LHCN-M2 (cell line): ENCODE measurements around the gene NPHP1. TPM values are rescaled to one million over a fixed set of nuclear protein-coding genes. Genes with fewer than 3 reads are reported as not detected.
"Not testable (repeated sequence)": the region's sequence is repeated elsewhere in the genome, so short reads cannot be mapped to it uniquely, and the experiment has no call there.

Source experiments
- DNase-seq: peaks from one replicate; pipeline ENCODE4 v3.0.0-alpha.2; 2012; ENCODE audit warnings: low read depth
- total RNA-seq: library from RNA; depleted of rRNA; stranded (reverse); fragments of >200 nt; gene quantifications from 2 replicates; pipeline ENCODE4 v1.2.3, GENCODE V29; 2014

The NPHP1 gene
- total RNA-seq, 1 experiment from 2014 or later: 4.8 TPM

DNA sequence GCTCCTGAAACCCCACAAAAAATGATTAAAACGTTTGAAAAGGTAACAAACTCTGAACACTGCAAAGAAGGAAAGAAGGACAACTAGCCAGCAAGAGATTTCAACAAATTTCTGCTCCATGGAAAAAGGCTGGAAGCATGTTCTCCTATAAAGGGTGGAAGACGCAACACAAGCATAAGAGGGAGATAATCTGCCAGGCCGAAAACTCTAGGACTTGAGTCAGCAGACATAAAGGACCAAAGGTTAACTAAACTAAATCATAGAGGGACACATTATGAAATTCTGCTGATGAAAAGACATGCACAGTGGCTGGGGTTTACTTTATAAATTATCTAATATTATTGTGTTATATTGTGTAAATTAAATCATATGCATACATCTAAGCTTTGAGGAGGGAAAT lies 6.8 kb downstream of the NPHP1 start:
- no peak for DNase-seq

DNA sequence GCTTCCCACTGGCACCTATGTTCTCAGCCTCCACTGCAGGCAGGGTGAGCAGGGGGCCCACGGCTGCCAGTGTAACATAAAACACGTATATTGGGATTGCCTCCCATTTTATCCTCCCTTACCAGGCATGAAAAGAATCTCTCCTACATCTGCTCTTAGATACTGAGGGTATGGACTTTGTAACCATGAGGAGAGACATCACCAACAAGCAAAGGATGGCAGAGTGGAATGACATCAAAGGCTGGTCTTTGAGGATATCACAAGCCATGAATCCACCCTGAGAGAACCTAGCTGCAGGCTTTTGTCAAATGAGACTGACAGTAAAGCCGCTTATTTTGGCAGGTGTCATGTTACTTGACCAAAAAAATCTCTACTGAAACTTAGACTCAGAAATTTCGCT lies 7.4 kb downstream of the NPHP1 start:
- DNase-seq: no peak

DNA sequence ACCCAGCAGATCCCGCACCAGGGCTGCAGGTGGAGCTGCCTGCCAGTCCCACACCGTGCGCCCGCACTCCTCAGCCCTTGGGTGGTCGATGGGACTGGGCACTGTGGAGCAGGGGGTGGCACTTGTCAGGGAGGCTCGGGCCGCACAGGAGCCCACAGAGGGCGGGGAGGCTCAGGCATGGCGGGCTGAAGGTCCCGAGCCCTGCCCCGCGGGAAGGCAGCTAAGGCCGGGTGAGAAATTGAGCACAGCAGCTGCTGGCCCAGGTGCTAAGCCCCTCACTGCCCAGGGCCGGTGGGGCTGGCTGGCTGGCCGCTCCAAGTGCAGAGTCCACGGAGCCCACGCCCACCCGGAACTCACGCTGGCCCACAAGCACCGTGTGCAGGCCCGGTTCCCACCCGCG lies 14.6 kb downstream of the NPHP1 start:
- not testable (repeated sequence) for DNase-seq

DNA sequence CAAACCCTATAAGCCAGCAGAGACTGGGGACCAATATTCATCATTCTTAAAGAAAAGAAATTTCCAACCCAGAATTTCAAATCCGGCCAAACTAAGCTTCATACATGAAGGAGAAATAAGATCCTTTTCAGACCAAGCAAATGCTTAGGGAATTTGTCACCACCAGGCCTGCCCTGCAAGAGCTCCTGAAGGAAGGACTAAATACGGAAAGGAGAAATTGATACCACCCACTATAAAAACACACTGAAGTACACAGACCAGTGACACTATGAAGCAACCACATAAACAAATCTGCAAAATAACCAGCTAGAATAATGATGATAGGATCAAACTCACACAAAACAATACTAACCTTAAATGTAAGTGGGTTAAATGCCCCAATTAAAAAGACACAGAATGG lies 22.4 kb downstream of the NPHP1 start:
- DNase-seq: peak; percentile 10

DNA sequence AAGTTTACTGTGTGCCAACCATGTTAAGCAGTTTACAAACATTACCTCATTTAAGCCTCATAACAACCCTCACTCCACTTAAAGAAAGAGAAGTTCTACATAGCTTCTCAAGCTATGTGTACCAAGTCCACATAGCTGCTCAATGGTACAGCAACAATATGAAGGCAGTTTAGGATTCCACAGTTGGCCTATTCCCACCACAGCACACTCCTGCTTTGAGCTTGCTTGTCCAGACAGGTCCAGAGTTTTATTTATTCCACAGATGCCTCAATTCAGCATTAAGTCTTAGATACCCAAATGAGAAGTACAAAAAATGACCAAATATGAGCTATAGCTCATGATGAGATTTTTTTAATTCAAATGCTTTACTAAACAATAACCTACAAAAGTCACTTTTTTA lies 24.8 kb downstream of the NPHP1 start:
- DNase-seq: no peak

DNA sequence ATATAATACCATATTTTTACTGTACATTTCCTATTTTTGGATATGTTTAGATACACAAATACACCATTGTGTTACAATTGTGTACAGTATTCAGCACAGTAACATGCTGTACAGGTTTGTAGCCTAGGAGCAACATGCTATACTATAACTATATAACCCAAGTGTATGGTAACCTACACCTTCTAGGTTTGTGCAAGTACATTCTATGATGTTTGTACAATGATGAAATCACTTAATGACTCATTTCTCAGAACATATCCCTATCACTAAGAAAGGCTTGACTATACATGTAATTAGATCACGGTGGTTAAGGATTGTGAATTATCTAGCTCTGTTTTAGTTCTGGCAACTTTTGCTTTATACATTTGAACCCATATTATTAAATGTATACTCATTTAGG lies 31.3 kb downstream of the NPHP1 start:
- peak; percentile 40 for DNase-seq

DNA sequence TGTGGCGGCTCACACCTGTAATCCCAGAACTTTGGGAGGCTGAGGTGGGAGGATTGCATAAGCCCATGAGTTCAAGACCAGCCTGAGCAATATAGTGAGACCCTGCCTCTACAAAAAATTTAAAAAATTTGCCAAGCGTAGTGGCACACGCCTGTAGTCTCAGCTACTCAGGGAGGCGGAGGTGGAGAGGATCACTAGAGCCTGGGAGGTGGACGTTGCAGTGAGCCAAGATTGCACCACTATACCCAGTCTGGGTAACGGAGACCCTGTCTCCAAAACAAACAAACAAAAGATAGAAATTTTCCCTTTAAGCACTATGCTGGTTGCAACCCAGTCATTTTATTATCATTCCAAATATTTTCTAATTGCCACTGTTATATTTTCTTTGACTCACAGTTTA lies 32.3 kb downstream of the NPHP1 start:
- no peak for DNase-seq

DNA sequence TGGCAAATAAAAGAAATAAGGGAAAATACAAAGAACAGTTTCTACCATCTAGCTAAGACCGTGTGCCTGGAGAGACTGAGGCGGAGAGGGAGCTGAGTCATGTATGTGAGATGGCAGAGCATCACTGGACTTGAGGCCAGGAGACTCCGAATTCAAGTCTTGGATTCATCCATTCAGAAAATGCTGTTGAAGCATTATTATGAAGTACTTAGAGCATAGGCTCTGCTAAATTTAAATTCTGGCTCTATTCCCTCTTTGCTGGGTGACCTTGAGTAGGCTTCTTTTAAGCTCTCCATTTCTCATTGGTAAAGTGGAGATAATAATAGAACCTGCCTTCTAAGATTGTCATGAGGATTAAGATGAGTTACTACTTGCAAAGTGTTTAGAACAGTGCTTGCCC lies 34.7 kb downstream of the NPHP1 start:
- no peak for DNase-seq

DNA sequence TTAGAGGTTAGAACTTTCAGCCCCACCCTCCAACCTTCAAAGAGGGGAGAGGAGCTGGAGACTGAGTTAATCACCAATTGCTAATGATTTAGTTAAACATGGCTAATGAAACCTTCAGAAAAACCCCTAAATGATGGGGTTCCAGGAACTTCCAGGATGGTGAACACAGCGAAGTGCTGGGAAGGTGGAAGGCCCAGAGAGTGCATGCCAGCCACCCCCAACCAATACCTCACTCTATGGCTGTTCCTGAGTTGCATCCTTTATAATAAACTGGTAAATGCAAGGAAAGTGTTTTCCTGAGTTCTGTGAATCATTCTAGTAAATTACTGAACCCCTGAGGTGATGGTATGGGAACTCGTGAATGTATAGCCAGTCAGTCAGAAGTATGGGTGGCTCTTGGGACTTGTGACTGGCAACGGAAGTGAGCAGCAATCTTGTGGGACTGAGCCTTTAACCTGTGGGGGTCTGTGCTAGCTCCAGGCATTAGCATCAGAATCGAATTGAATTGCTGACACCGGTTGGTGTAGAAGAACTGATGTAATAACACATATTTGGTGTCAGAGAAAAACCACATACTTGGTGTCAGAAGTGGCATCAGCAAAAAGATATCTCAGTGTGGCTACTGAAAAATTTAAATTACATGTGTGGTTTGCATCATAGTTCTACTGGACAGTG lies 37.4 kb downstream of the NPHP1 start:
- peak; percentile 10 for DNase-seq

DNA sequence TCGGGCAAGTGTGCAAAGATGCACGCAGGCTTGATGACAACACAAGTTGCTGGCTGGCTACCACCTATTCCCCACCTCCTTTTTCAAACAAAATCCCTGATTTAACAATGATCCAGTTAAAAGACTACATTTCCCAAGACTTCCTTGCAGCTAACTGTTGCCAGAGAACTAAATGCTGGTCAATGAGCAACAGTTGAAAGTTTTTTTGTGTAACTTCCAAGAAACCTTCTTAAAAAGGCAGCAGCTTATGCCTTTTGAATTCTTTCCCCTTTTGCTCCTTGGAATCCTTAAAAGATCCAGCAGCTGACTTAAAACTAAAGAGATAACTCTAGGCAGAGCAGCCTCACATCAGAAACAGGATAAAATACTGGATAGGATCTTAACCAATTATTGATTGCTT lies 38.5 kb downstream of the NPHP1 start:
- DNase-seq: no peak

DNA sequence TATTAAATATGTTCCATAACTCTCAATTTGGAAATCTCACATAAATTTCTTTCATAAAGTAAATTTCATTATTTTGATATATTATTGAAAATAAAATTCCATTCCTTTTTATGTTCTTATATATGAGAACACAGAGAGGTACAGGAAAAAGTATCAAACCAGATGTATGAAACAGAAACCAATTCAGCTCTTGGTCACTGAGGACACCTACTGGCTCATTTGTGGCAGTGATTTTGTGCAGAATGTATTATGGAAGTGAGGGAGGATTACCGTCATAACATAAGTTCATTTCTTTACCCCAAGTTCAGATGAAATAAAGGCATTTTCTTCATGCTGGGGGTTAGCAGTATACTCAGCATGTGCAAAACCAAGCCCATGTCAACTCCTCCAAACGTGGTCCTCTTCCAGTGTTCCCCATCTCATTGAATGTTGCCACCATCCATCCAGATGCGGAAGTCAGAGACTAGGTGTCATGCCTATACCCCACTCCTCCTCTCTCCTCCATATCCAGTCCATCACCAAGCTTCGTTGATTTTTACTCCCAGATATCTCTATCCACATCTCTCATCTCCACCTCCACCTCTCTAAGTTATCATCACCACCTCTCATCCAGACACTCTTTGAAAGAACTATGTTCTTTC lies 47.5 kb downstream of the NPHP1 start:
- DNase-seq: peak; percentile 65

DNA sequence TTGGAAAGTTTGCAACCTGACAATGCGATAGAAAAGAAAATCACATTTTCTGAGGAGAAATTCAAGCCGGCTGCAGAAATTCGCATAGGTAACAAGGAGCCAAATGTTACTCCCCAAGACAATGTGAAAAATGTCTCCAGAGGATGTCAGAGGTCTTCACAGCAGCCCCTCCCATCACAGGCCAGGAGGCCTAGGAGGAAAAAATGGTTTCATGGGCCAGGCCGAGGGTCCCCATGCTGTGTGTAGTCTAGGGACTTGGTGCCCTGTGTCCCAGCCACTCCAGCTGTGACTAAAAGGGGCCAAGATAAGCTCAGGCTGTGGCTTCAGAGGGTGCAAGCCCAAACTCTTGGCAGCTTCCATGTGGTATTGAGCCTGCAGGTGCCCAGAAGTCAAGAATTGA lies 50.0 kb downstream of the NPHP1 start:
- not testable (repeated sequence) for DNase-seq

DNA sequence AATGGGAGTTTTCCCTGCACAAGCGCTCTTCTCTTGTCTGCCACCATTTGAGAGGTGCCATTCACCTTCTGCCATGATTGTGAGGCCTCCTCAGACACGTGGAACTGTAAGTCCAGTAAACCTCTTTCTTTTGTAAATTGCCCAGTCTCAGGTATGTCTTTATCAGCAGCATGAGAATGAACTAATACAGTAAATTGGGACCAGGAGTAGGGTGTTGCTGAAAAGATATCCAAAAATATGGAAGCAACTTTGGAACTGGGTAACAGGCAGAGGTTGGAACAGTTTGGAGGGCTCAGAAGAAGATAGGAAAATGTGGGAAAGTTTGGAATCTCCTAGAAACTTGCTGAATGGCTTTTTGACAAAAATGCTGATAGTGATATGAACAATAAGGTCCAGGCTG lies 50.6 kb downstream of the NPHP1 start:
- DNase-seq: not testable (repeated sequence)

DNA sequence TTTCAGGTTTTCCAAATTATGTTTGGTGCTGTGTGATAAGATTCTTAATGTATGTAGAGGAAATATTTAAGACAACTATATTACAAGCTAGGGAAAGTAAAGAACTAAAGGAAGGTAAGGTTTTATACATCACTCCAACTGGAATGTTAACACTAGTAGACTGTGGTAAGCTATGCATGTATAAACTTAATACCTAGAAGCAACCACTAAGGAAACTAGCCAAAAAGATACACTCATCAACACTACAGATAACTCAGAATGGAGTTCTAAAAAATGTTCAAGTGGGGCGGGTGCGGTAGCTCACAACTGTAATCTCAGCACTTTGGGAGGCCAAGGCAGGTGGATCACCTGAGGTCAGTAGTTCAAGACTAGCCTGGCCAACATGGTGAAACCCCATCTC lies 51.4 kb downstream of the NPHP1 start:
- DNase-seq: no peak

DNA sequence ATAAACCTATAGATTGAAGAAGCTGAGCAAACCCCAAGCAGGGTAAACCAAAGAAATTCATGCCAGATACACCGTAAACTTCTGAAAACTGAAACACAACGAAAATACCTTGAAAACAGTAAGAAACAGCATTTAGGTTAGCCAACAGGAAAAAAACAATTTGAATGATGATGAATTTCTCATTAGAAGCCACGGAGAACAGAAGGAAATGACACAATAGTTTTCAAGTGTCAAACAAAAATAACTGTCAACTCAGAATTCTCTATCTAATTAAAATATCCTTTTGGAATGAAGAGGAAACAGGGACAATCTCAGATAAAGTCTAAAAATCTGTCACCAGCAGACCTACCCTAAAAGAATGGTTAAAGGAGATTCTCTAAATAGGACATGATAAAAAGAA lies 51.9 kb downstream of the NPHP1 start:
- no peak for DNase-seq

DNA sequence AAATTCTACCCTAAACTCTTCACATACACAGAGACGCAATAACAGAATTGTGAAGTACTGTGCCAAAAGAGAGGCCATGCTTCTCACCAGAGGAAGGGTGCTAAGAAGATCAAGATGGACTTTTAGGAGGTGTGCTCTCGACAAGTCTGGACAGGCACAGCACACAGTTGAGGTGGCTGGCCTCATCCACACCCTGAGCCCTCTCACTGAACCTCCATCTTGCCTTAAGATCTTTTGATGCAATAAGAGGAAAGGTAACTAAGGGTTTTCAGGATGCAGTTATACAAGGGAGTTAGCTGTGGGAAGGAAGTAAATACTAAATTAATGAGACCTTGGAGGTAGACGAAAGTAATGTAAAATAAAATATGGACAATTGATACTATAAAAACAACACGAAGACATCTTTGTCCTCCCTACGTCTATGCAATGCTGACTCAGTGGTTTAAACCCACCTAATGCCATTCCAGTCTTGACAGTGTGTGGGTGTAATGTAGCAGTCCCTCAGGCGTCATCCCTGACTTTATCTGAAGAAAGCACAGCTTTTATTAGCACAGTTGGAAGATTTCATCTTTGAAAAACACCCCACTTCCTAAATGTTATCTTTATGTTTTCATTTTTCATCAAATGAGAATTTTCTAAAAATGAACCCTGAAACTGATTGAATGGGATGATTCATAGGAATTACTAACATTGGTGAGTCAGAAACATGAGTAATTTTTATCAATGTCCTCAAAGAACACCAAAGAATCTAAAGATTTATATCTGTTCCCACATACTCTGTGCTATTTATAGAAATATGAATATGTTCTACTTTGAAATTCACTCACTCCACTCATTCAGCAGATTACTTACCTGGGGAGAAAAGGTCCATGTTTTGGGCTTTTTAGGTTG lies 55.2 kb downstream of the NPHP1 start:
- peak; percentile 68 for DNase-seq

DNA sequence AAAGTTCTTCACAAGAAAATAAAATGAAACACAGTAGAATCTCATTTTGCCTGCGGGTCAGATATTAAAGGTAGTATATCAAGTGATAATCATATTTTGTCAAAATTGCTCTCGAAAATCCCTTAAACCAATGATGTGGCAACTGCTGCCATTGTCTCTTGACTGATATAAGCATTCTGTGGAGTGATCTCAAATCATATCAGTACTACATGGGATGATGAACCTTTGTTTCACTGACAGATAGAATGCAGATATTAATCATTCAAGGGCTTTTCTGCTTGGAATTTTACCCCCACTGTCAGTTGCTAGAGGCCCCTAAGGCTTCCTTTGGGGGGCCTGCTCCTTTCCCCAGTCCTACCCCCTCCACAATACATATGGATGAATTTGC lies 57.9 kb downstream of the NPHP1 start:
- no peak for DNase-seq

DNA sequence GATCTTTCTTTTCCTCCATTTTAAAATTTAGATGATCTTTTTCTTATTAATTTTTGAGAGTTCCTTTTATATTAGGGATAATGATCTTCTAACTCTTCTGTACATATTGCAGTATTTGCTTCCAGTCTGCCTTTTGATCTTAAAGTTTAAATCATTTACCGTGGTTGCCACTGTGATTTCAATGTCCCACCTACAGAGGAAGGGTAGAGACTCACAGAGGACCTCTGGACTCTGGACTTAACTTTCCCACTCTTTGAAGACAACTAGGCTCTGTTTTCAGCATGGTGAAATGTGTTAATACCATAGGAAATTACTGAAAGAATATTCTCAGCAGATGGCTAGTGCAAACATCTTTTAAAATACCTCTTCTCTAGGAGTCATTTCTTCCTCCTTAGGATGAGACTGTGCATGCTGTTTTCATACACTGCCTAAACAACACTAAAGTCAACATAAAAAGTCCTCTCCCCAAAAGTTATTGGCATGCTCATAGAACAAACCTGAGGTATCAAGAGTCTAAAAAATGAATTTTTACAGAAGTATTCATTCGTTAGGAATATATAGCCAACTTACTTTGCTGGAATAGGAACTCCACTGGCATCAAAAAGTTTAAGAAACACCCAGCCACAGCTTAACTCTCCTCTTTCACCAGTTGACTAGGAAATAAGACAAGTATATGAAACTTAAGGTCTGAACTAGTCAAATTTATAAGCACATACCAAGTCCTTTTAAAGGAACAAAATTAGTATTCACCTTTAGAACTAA lies 58.4 kb downstream of the NPHP1 start:
- no peak for DNase-seq

DNA sequence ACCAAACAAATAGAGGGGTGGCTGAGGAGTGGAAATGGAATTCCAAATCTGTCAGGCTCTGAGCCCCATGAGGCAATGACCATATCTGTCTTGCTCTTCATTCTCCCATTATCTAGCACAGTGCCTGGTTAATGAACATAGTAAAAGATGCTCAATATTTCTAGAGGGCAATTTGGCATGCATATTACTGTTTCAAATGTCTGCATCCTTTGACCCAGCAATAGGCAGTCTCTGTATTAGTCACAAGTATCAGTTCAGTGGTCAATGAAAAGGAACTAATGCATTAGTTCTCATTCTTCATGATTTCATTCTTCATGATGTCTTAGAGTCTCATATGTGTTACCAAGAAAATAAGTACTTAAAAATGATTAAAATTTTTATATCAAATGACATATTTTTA lies 60.8 kb downstream of the NPHP1 start:
- DNase-seq: no peak

DNA sequence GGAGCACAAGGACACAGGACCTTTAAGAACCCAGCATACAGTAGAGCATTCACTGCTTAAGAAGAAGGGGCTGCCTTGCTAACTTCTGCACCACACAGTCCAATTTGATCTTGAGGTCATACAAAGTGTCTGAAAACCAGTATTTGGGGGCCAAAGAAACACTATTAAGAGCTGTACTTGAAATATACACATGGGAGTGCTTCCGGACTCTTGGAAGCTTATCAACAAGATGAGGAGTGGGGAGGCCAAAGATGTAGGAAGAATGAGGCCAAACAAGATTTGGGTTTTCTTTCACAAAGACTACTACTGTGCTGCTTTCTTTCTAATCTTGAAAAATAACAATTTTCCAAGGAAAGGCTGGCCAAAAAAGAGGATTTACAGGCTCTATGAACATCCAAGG lies 64.4 kb downstream of the NPHP1 start:
- DNase-seq: no peak

DNA sequence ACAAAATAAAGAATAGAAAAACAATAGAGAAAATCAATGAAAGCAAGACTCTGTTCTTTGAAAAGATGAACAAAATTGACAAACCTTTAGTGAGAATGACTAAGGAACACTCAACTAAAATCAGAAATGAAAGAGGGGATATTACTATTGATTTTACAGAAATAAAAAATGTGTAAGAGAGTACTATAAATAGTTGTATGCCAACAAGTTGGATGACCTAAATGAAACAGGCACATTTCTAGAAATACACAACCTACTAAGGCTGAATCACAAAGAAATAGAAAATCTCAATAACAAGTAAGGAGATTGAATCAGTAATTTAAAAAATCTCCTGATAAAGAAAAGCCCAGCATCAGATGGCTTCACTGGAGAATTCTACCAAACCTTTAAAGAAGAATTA lies 70.8 kb downstream of the NPHP1 start:
- DNase-seq: no peak

DNA sequence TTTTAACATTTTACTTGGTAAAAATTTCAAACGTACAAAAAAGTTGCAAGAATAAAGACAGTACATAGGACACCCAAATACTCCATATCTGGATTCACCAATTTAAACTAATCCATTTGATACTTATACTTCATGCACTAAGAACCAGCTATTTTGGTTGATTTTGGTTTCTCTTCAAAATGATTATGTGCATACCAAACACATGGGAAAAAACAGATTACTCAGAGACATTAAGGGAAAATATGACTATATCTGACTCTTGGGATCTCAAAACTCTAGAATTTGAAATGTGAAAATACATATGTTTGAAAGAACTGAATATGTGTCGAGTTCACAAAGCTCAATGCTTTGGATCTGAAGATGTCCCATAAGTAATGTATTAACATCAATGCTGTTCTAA lies 73.6 kb downstream of the NPHP1 start:
- DNase-seq: no peak
